ENCODE data around the gene ATF5. TPM values are rescaled to one million over a fixed set of nuclear protein-coding genes. Genes with fewer than 3 reads are reported as not detected.
"Not testable (repeated sequence)": the region's sequence is repeated elsewhere in the genome, so short reads cannot be mapped to it uniquely, and the experiment has no call there.

The ATF5 gene
- polyA plus RNA-seq, 6 donors from 2014 or later = 0.49 to 0.99 (median 0.71) TPM; not detected in 1

GRCh38 chr19:49920624-49921363, 8.2 kb upstream of the ATF5 start:
- DNase-seq = no peak
- Mint-ChIP-seq H3K27me3 (no peaks in the 10 kb centered on the region), H3K36me3 (peaks cover 0 to 7% of the 10 kb centered on the region in 2 donors), H3K4me3 (no peak overlapping the region), H3K4me1 (peaks cover 31 to 56% (median 51%) of the 10 kb centered on the region in 3 donors), H3K9me3 (no peaks in the 10 kb centered on the region), H3K27ac (peak overlapping the region in 4 of 6 donors; percentile 9 to 85 (median 68))
- no peak for ATAC-seq (ENCODE audit: low read depth in 2 of 2)

DNA sequence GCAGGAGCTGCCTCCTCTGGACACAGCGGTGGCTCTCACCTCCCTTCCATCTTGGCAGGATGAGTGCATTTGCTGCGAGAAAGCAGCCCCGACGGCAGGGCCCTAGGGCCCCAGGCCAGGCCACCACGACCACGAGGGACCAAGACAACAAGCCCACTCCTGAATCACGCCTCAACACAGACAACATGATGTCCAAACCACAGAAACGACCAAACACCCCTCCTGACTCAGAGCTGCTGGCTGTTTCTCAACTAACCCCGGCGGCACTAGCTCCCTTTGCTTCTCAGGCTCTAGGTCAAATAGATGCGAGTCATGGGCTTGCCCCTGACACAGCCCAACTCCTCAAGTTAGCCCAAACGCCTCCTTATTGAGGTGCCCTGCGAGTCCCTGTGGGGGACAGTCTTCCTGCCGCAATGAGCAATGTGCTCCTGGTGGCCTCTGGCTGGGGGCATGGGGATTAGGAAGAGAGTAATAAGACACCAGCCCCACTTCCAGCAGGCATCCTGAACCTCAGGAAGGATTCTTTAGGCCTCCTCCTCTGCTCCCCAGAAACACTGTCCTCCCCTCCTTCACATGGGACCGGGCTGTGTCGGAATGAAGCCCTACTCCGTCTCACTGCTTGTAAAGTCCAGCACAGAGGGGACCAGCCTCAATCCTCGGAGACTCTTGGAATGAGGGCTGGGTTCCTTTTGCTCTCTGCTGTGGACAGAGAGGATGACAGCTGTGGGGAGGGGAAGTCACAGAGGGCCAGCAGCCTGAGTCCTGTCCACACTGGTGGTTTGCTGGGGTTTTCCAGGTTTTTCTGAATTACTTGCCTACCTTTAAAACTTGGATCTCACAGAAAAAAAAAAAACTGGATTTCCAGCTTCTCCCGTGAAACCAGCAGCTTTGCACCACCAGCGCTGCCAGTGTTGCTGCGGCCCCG, 6.9 kb upstream of the ATF5 start:
- no peak for ATAC-seq (ENCODE audit: low read depth in 2 of 2)
- DNase-seq = no peak

GRCh38 chr19:49923055-49924003, 5.7 kb upstream of the ATF5 start:
- Mint-ChIP-seq H3K27ac (peak overlapping the region in 3 of 6 donors; percentile 68 to 83 (median 82)), H3K4me3 (peak overlapping the region in 1 of 8 donors; percentile 30), H3K9me3 (no peaks in the 10 kb centered on the region), H3K27me3 (no peaks in the 10 kb centered on the region), H3K36me3 (no peaks in the 10 kb centered on the region), H3K4me1 (peaks cover 35 to 59% (median 48%) of the 10 kb centered on the region in 3 donors)
- ATAC-seq (ENCODE audit: low read depth in 2 of 2) = no peak
- no peak for DNase-seq

More for the DNA sequence above, 6.9 kb upstream of the ATF5 start:
- Mint-ChIP-seq H3K36me3 (peaks cover 0 to 3% of the 10 kb centered on the region in 2 donors), H3K27ac (peak overlapping the region in 1 of 6 donors; percentile 73), H3K4me1 (peaks cover 30 to 55% (median 45%) of the 10 kb centered on the region in 3 donors), H3K9me3 (no peaks in the 10 kb centered on the region), H3K27me3 (no peaks in the 10 kb centered on the region), H3K4me3 (no peak overlapping the region)

DNA sequence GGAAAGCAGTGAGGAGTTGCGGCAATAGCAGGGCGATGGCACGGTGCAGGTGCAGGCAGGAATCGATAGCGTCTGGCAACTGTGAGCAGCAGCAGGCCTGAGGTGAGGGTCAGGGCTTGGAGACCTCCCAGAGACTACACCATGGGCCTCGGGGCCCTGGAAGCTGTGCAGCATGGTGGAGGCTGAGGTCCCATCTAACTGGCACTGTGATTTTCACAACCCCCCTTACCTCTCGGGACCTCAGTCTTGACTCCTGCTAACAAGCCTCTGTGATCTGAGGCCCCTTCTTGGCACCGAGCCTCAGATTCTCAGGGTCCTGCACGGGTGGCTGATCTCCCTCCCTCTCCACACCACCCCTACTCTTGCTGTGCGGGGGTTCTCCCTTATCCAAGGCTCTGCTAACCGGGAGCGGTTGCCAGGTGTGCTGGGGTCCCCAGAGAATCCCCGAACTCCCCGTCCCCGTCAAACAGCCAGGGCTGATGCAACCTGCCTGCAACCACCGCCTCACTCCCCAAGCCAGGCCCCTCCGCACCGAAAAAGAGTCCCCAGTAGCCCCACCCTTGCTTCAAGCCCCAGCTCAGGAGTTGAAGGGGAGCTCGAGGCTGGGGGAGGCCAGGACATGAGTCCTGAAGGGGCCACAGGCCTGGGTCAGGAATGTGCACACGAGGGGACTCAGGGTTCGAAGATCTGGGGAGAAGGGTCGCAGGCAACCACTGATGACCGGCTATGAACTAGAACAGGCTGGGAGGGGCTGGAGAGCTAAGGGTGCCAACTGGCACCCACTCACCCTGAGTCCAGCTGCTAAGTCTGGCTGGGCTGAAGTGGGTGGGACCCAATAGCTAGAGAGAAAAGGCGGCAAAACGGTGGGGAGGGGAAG, 4.8 kb upstream of the ATF5 start:
- H3K27me3 Mint-ChIP-seq = no peaks in the 10 kb centered on the region
- H3K27ac Mint-ChIP-seq = peak overlapping the region in 1 of 6 donors; percentile 83
- ATAC-seq (ENCODE audit: low read depth in 2 of 2) (no peak), DNase-seq (no peak)
- peak overlapping the region in 2 of 8 donors; percentile 30 to 51 for H3K4me3 Mint-ChIP-seq
- no peaks in the 10 kb centered on the region for H3K9me3 Mint-ChIP-seq
- H3K36me3 Mint-ChIP-seq = no peaks in the 10 kb centered on the region
- H3K4me1 Mint-ChIP-seq = peaks cover 40 to 60% (median 53%) of the 10 kb centered on the region in 3 donors

GRCh38 chr19:49924881-49925210, 4.2 kb upstream of the ATF5 start:
- not testable (repeated sequence) for ATAC-seq (ENCODE audit: low read depth in 2 of 2); H3K9me3 Mint-ChIP-seq; DNase-seq; H3K36me3 Mint-ChIP-seq; H3K27me3 Mint-ChIP-seq; H3K27ac Mint-ChIP-seq
- H3K4me1 Mint-ChIP-seq = peaks cover 42 to 63% (median 53%) of the 10 kb centered on the region in 3 donors
- peak overlapping the region in 2 of 8 donors; percentile 24 to 51 for H3K4me3 Mint-ChIP-seq

- H3K36me3 Mint-ChIP-seq = no peaks in the 10 kb centered on the region
- H3K4me3 Mint-ChIP-seq = no peak overlapping the region
- ATAC-seq (ENCODE audit: low read depth in 2 of 2) = no peak
Measured at GRCh38 chr19:49925486-49925885, 3.5 kb upstream of the ATF5 start.

GRCh38 chr19:49926515-49926914, 2.5 kb upstream of the ATF5 start:
- ATAC-seq (ENCODE audit: low read depth in 2 of 2) = no peak
- no peaks in the 10 kb centered on the region for H3K36me3 Mint-ChIP-seq

More at GRCh38 chr19:49925486-49925885, 3.5 kb upstream of the ATF5 start:
- Mint-ChIP-seq H3K27me3 (no peaks in the 10 kb centered on the region), H3K9me3 (peaks cover 0 to 5% (median 0%) of the 10 kb centered on the region in 7 donors), H3K4me1 (peaks cover 45 to 65% (median 57%) of the 10 kb centered on the region in 3 donors), H3K27ac (no peak overlapping the region)
- no peak for DNase-seq

DNA sequence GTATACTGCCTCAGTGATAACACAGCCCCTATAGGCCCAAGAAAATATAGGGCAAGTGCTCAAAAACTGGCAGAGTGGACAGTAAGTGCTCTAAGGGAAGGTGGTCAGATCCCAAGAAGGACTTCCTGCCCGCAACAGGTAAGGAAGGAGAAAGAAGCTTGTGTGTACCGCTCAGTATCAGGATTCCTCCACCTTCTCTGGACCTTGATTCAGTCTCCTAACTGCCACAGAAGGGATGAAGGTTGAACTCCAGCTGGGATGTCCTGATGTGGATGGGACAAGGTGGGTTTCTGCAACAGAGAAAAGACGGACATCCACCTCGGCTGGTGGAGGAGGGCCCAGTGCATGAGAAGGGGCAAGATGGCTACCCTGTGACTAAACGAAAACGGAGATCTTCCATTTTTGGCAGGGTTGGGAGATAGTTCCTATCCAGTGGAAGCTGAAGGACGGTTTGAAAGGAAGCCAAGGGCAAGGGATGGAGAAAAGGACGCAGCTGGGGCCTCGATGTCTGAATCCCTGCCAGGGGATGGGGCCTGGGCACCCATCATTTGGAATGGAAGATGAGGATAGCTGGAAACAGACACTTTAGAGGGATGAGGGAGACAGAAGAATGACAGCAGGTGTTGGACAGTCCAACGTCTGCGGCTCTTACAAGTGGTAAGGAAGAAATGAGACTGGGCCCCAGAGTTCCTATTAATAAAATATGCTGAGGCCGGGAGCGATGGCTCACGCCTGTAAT, 1.3 kb upstream of the ATF5 start:
- Mint-ChIP-seq H3K36me3 (no peaks in the 10 kb centered on the region), H3K9me3 (peaks cover 0 to 5% (median 0%) of the 10 kb centered on the region in 7 donors), H3K27me3 (no peaks in the 10 kb centered on the region), H3K4me1 (peaks cover 41 to 50% (median 44%) of the 10 kb centered on the region in 3 donors), H3K4me3 (peak overlapping the region; percentile 94 to 99 (median 98)), H3K27ac (peak overlapping the region; percentile 22 to 98 (median 80))
- no peak for ATAC-seq (ENCODE audit: low read depth in 2 of 2)
- no peak for DNase-seq

More at GRCh38 chr19:49926515-49926914, 2.5 kb upstream of the ATF5 start:
- H3K27me3 Mint-ChIP-seq = no peaks in the 10 kb centered on the region
- DNase-seq = no peak
- H3K4me3 Mint-ChIP-seq = peak overlapping the region in 2 of 8 donors; percentile 18 to 65
- H3K4me1 Mint-ChIP-seq = peaks cover 41 to 58% (median 52%) of the 10 kb centered on the region in 3 donors
- H3K27ac Mint-ChIP-seq = peak overlapping the region in 1 of 6 donors; percentile 60
- peaks cover 0 to 5% (median 0%) of the 10 kb centered on the region in 7 donors for H3K9me3 Mint-ChIP-seq

- ATAC-seq (ENCODE audit: low read depth in 2 of 2) = peak; percentile 91 to 92
- peaks cover 39 to 59% (median 39%) of the 10 kb centered on the region in 3 donors for H3K4me1 Mint-ChIP-seq
- no peaks in the 10 kb centered on the region for H3K27me3 Mint-ChIP-seq
- peak overlapping the region; percentile 96 to 99 (median 98) for H3K27ac Mint-ChIP-seq
- peak overlapping the region; percentile 94 to 99 (median 98) for H3K4me3 Mint-ChIP-seq
- peaks cover 0 to 5% (median 0%) of the 10 kb centered on the region in 7 donors for H3K9me3 Mint-ChIP-seq
- DNase-seq = peak; percentile 96
- no peaks in the 10 kb centered on the region for H3K36me3 Mint-ChIP-seq
Measured at GRCh38 chr19:49929611-49930482, 842 bp downstream of the ATF5 start.

DNA sequence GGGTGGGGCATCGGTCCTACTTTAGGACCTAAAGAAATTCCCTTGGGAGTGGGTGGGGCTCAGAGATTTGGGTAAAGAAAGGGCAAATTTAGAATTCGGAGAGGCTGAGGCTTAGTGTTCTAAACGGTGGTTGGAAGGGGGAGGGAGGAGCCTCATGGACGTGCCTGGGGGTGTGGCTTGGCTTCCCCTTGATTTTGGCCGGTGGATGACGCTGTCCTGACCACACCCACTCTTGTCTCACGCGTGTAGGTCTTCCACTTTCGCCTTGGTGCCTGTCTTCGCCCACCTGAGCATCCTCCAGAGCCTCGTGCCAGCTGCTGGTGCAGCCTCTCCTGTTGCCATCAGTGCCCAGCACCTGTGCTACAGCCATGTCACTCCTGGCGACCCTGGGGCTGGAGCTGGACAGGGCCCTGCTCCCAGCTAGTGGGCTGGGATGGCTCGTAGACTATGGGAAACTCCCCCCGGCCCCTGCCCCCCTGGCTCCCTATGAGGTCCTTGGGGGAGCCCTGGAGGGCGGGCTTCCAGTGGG, 1.5 kb downstream of the ATF5 start:
- peak overlapping the region in 6 of 8 donors; percentile 71 to 99 (median 98) for H3K4me3 Mint-ChIP-seq
- no peaks in the 10 kb centered on the region for H3K36me3 Mint-ChIP-seq
- peak overlapping the region in 5 of 6 donors; percentile 97 to 99 (median 98) for H3K27ac Mint-ChIP-seq
- peaks cover 0 to 5% (median 0%) of the 10 kb centered on the region in 7 donors for H3K9me3 Mint-ChIP-seq
- no peaks in the 10 kb centered on the region for H3K27me3 Mint-ChIP-seq
- H3K4me1 Mint-ChIP-seq = peaks cover 34 to 52% (median 39%) of the 10 kb centered on the region in 3 donors
- DNase-seq (no peak), ATAC-seq (ENCODE audit: low read depth in 2 of 2) (no peak)
